Mesenchymal stem cell (in vitro differentiated cells and primary cell): ENCODE data around the gene LYPD3.

ENCODE experiments used
- DNase-seq: peaks from one replicate; pipeline ENCODE4 v3.0.0-alpha.2; 2013
- H2AFZ ChIP-seq: one replicate; pipeline ENCODE4 v1.6.1; 2013; ENCODE audit warnings: low read depth, mild to moderate bottlenecking, control low read depth, inconsistent platforms, low read length, moderate library complexity
- H2AK5ac ChIP-seq: 2 replicates; pipeline ENCODE4 v1.6.1; 2013; ENCODE audit warnings: low read length, moderate library complexity, mild to moderate bottlenecking, inconsistent platforms; ENCODE audit not compliant: severe bottlenecking
- H2BK120ac ChIP-seq: one replicate; pipeline ENCODE4 v1.6.1; 2013; ENCODE audit warnings: low read depth, mild to moderate bottlenecking, inconsistent platforms, low read length, moderate library complexity
- H2BK12ac ChIP-seq, 2 experiments: one replicate each; pipeline ENCODE4 v1.6.1; 2013; ENCODE audit warnings: inconsistent platforms in 2 of 2, low read length in 2 of 2, mild to moderate bottlenecking in 2 of 2, moderate library complexity in 2 of 2, control low read depth in 1 of 2
- H2BK15ac ChIP-seq: one replicate; pipeline ENCODE4 v1.6.1; 2013; ENCODE audit warnings: mild to moderate bottlenecking, low read depth, inconsistent platforms; ENCODE audit not compliant: poor library complexity, severe bottlenecking
- H2BK5ac ChIP-seq: 2 replicates; pipeline ENCODE4 v1.6.1; 2013; ENCODE audit warnings: low read depth, mild to moderate bottlenecking, low read length, control low read depth, inconsistent platforms; ENCODE audit not compliant: poor library complexity, severe bottlenecking
- H3K14ac ChIP-seq, 2 experiments: one replicate each; pipeline ENCODE4 v1.6.1; 2013; ENCODE audit warnings: inconsistent platforms in 2 of 2, low read length in 2 of 2, control low read depth in 1 of 2, mild to moderate bottlenecking in 1 of 2, moderate library complexity in 1 of 2
- H3K18ac ChIP-seq, 2 experiments: one replicate each; pipeline ENCODE4 v1.6.1; 2013; ENCODE audit warnings: inconsistent platforms in 2 of 2, low read length in 2 of 2, control low read depth in 1 of 2, low read depth in 1 of 2, mild to moderate bottlenecking in 1 of 2
- H3K23ac ChIP-seq, 2 experiments: one replicate each; pipeline ENCODE4 v1.6.1; 2013; ENCODE audit warnings: inconsistent platforms in 2 of 2, low read length in 2 of 2, mild to moderate bottlenecking in 2 of 2, moderate library complexity in 2 of 2, control low read depth in 1 of 2
- H3K27ac ChIP-seq: 2 replicates; pipeline ENCODE4 v1.5.1; 2013; ENCODE audit warnings: mild to moderate bottlenecking, moderate library complexity, low read length, control low read depth, inconsistent platforms; ENCODE audit not compliant: poor library complexity, severe bottlenecking
- H3K27me3 ChIP-seq, 2 experiments: 2 replicates each; pipeline versions ENCODE4 v1.6.1 to v1.7.0; 2013; ENCODE audit warnings: low read length in 2 of 2, mild to moderate bottlenecking in 2 of 2, moderate library complexity in 2 of 2, control low read depth in 1 of 2, inconsistent platforms in 1 of 2; ENCODE audit not compliant: control insufficient read depth in 1 of 2, insufficient read depth in 1 of 2
- H3K36me3 ChIP-seq, 2 experiments: 2 replicates each; pipeline versions ENCODE4 v1.6.1 to v1.7.0; 2013; ENCODE audit warnings: low read length in 2 of 2, control low read depth in 1 of 2, inconsistent platforms in 1 of 2, low read depth in 1 of 2, mild to moderate bottlenecking in 1 of 2; ENCODE audit not compliant: insufficient read depth in 2 of 2, control insufficient read depth in 1 of 2
- H3K4ac ChIP-seq, 2 experiments: one replicate each; pipeline ENCODE4 v1.6.1; 2013; ENCODE audit warnings: inconsistent platforms in 2 of 2, low read length in 2 of 2, mild to moderate bottlenecking in 2 of 2, moderate library complexity in 2 of 2, control low read depth in 1 of 2, low read depth in 1 of 2
- H3K4me1 ChIP-seq: 2 replicates; pipeline ENCODE4 v1.6.1; 2013; ENCODE audit warnings: low read depth, low read length, control low read depth; ENCODE audit not compliant: control insufficient read depth, insufficient read depth
- H3K4me2 ChIP-seq: 2 replicates; pipeline ENCODE4 v1.6.1; 2013; ENCODE audit warnings: low read length, mild to moderate bottlenecking, inconsistent platforms; ENCODE audit not compliant: poor library complexity, severe bottlenecking
- H3K4me3 ChIP-seq, 2 experiments: 2 replicates each; pipeline versions ENCODE4 v1.5.1 to v1.7.0; 2013; ENCODE audit warnings: low read length in 2 of 2, mild to moderate bottlenecking in 2 of 2, control low read depth in 1 of 2, low read depth in 1 of 2; ENCODE audit not compliant: insufficient read depth in 1 of 2
- H3K79me1 ChIP-seq: replicated peaks from 2 replicates; pipeline ENCODE4 v1.6.1; 2013; ENCODE audit warnings: mild to moderate bottlenecking, control low read depth, low read length, inconsistent platforms; ENCODE audit not compliant: poor library complexity, severe bottlenecking
- H3K9ac ChIP-seq: 2 replicates; pipeline ENCODE4 v1.7.0; 2013; ENCODE audit warnings: mild to moderate bottlenecking, low read length, moderate library complexity
- H3K9me3 ChIP-seq: 2 replicates; pipeline ENCODE4 v1.7.0; 2013; ENCODE audit warnings: mild to moderate bottlenecking, low read length; ENCODE audit not compliant: control insufficient read depth
- H4K8ac ChIP-seq: one replicate; pipeline ENCODE4 v1.6.1; 2013; ENCODE audit warnings: inconsistent platforms, mild to moderate bottlenecking, low read length, moderate library complexity
- H4K91ac ChIP-seq: one replicate; pipeline ENCODE4 v1.6.1; 2013; ENCODE audit warnings: mild to moderate bottlenecking, low read length, inconsistent platforms
- WGBS: methylation state at CpG from one replicate; pipeline ENCODE4 v1.1.7; 2013; ENCODE audit warnings: mixed read lengths; 5-methylcytosine and 5-hydroxymethylcytosine counted together

Gene LYPD3

GRCh38 chr19:43433358-43433673, 32.1 kb downstream of the LYPD3 start:
- no peak overlapping the region for H2BK5ac ChIP-seq
- no peak overlapping the region for H3K14ac ChIP-seq
- no peaks in the 10 kb centered on the region for H3K9me3 ChIP-seq
- no peak overlapping the region for H4K8ac ChIP-seq
- H3K4ac ChIP-seq = no peak overlapping the region
- no peak overlapping the region for H3K18ac ChIP-seq
- no peak overlapping the region for H3K4me2 ChIP-seq
- no peak overlapping the region for H3K9ac ChIP-seq
- no peak overlapping the region for H2BK15ac ChIP-seq
- DNase-seq = no peak
- 60% methylated on average over 1 of the region's 2 CpGs for whole genome bisulfite sequencing
- no peak overlapping the region for H2AK5ac ChIP-seq
- H2BK120ac ChIP-seq = no peak overlapping the region
- no peak overlapping the region for H2BK12ac ChIP-seq
- H3K4me3 ChIP-seq = no peak overlapping the region
- H3K36me3 ChIP-seq = no peaks in the 10 kb centered on the region
- no peak overlapping the region for H3K23ac ChIP-seq
- H4K91ac ChIP-seq = no peak overlapping the region
- H2AFZ ChIP-seq = no peak overlapping the region
- H3K79me1 ChIP-seq = no peaks in the 10 kb centered on the region
- H3K4me1 ChIP-seq = no peaks in the 10 kb centered on the region
- H3K27ac ChIP-seq = no peak overlapping the region
- H3K27me3 ChIP-seq = peaks cover 0 to 5% of the 10 kb centered on the region in 2 experiments

GRCh38 chr19:43430976-43431375, 34.4 kb downstream of the LYPD3 start:
- Histone ChIP-seq H3K14ac (no peak overlapping the region), H2BK12ac (no peak overlapping the region), H3K4me2 (no peak overlapping the region), H3K4me1 (no peaks in the 10 kb centered on the region), H3K4ac (no peak overlapping the region), H3K27ac (no peak overlapping the region), H3K23ac (no peak overlapping the region), H2BK5ac (no peak overlapping the region), H3K9ac (no peak overlapping the region), H3K79me1 (no peaks in the 10 kb centered on the region), H3K27me3 (peaks cover 0 to 2% of the 10 kb centered on the region in 2 experiments), H3K18ac (no peak overlapping the region), H3K4me3 (no peak overlapping the region), H2AFZ (no peak overlapping the region), H2AK5ac (no peak overlapping the region), H4K91ac (no peak overlapping the region), H2BK15ac (no peak overlapping the region), H2BK120ac (no peak overlapping the region), H3K36me3 (no peaks in the 10 kb centered on the region), H4K8ac (no peak overlapping the region), H3K9me3 (no peaks in the 10 kb centered on the region)
- WGBS = 92% methylated on average over 8 of the region's 9 CpGs
- no peak for DNase-seq

GRCh38 chr19:43430142-43430710, 35.2 kb downstream of the LYPD3 start:
- no peak overlapping the region for H3K4ac ChIP-seq
- H3K27me3 ChIP-seq = no peaks in the 10 kb centered on the region
- H3K79me1 ChIP-seq = no peaks in the 10 kb centered on the region
- no peak overlapping the region for H2AK5ac ChIP-seq
- no peak overlapping the region for H4K91ac ChIP-seq
- no peak overlapping the region for H3K18ac ChIP-seq
- no peak overlapping the region for H3K14ac ChIP-seq
- no peak overlapping the region for H4K8ac ChIP-seq
- no peak overlapping the region for H3K9ac ChIP-seq
- no peak for DNase-seq
- H2BK15ac ChIP-seq = no peak overlapping the region
- H3K36me3 ChIP-seq = no peaks in the 10 kb centered on the region
- H3K27ac ChIP-seq = no peak overlapping the region
- H2AFZ ChIP-seq = no peak overlapping the region
- H3K4me1 ChIP-seq = no peaks in the 10 kb centered on the region
- 81% methylated on average over 5 of the region's 6 CpGs for WGBS
- H2BK120ac ChIP-seq = no peak overlapping the region
- no peak overlapping the region for H3K4me2 ChIP-seq
- no peak overlapping the region for H2BK5ac ChIP-seq
- H2BK12ac ChIP-seq = no peak overlapping the region
- no peak overlapping the region for H3K23ac ChIP-seq
- no peaks in the 10 kb centered on the region for H3K9me3 ChIP-seq
- H3K4me3 ChIP-seq = no peak overlapping the region

- no peak overlapping the region for H3K4ac ChIP-seq
- no peak for DNase-seq
- H2BK12ac ChIP-seq = no peak overlapping the region
- no peak overlapping the region for H2BK120ac ChIP-seq
- no peak overlapping the region for H2AFZ ChIP-seq
- no peak overlapping the region for H2BK15ac ChIP-seq
- H3K36me3 ChIP-seq = no peaks in the 10 kb centered on the region
- no peaks in the 10 kb centered on the region for H3K4me1 ChIP-seq
- no peaks in the 10 kb centered on the region for H3K27me3 ChIP-seq
- no peak overlapping the region for H2AK5ac ChIP-seq
- 85% methylated on average over 7 of the region's 7 CpGs for WGBS
- H4K91ac ChIP-seq = no peak overlapping the region
- H3K9me3 ChIP-seq = no peaks in the 10 kb centered on the region
- H4K8ac ChIP-seq = no peak overlapping the region
- no peak overlapping the region for H3K27ac ChIP-seq
- no peaks in the 10 kb centered on the region for H3K79me1 ChIP-seq
- H3K4me3 ChIP-seq = no peak overlapping the region
- no peak overlapping the region for H3K9ac ChIP-seq
- no peak overlapping the region for H3K18ac ChIP-seq
- no peak overlapping the region for H3K23ac ChIP-seq
- no peak overlapping the region for H3K4me2 ChIP-seq
- H3K14ac ChIP-seq = no peak overlapping the region
- no peak overlapping the region for H2BK5ac ChIP-seq
Observed at GRCh38 chr19:43429395-43429794, 36.0 kb downstream of the LYPD3 start.
